WI38 (cell line): ENCODE results near the gene CAMK2D.

ENCODE experiments used
- H3K4me3 ChIP-seq: 2 replicates; pipeline ENCODE4 v1.5.1; 2011; ENCODE audit warnings: low read depth, mild to moderate bottlenecking, control low read depth, low read length
- CTCF ChIP-seq: IDR thresholded peaks from 2 replicates; pipeline ENCODE4 v1.5.1; 2012; ENCODE audit warnings: low read depth, mild to moderate bottlenecking, control low read depth, low read length

CAMK2D gene

DNA sequence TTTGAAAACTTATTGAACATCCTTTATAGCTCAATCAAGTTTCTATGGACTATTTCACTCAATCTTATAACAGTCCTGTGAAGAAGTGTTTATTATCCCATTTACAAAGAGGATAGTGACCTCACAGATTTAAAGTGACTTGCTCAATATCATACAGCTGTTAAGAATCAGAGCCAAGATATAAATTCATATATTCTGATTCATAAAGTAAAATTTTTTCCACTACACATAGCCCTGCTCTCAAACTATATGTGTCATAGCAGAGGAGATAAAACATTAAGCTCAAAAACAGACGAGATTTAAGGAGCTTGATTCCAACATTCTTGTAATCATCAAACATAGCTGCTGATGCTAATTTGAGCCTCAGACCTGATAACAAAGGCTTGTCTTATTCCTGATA, 226.8 kb downstream of the CAMK2D start:
- no peak for TF ChIP-seq CTCF
- H3K4me3 ChIP-seq, result no peak overlapping the region

GRCh38 chr4:113531572-113531971, 230.0 kb downstream of the CAMK2D start:
- TF ChIP-seq CTCF, result no peak
- no peak overlapping the region for H3K4me3 ChIP-seq

GRCh38 chr4:113528395-113528794, 233.1 kb downstream of the CAMK2D start:
- H3K4me3 ChIP-seq, result no peak overlapping the region
- TF ChIP-seq CTCF, result no peak

- no peak for TF ChIP-seq CTCF
- no peak overlapping the region for H3K4me3 ChIP-seq
These were observed 236.0 kb downstream of the CAMK2D start for GRCh38 chr4:113525521-113525920.

DNA sequence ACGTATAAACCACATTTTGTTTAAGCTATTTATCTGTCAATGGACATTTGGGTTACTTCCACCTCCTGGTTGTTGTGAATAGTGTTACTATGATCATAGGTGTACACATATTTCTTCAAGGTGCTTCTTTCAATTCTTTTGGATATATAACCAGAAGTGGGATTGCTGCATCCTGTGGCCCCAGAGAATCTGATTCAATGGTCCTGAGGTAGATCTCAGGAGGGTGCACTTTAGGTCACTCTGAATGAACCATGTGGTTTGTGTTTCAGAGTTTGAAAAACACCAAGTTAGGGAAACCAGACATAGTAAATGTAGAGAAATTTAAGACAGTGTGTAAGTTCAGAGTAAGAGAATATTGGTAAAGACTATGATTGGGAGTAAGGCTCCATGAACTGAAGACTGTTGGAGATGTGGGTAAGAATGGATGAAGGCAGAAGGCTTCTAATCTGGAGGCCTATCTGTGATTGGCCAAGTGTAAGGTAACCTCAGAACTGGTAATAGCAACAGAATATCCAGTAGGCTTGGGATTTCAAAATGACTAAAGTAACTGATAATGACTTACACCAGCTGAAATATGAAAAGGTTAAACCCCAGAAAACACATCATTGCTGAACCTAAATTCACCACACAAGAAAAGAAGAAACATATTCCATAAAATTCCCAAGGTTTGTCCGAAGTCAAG, 236.9 kb downstream of the CAMK2D start:
- H3K4me3 ChIP-seq, result no peak overlapping the region
- TF ChIP-seq CTCF, result no peak

DNA sequence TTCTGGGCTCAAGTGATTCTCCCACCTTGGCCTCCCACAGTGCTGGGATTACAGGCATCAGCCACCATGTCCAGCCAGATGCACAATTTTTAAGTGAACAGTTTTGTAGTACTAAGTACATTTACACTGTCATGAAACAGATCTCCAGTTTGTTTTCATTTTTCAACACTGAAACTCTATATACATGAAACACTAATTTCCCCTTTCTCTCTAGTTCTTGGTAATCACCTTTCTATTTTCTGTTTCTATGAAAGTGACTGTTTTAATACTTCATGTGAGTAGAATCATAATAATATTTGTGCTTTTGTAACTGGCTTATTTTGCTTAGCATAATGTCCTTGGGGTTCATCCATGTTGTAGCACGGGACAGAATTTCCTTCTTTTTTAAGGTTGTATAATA, 237.4 kb downstream of the CAMK2D start:
- H3K4me3 ChIP-seq, result no peak overlapping the region
- TF ChIP-seq CTCF, result no peak

DNA sequence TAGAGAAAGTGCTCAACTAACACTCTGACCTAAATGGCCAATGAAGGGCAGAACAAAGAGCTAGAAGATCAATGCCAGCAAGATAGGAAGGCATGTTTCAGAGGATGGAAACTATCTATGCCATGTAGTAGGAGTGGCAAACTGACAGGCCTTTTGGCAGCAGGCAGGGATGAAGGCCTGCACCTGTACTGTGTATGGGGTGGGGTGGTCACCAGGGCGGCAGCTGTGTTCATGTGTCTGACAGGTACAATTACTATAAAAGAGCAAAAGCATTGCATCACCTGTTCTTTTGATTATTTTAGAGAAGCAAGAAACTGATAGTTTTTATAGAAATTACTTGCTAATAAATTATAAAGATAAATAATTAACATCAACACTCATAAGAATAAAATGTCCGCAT, 239.1 kb downstream of the CAMK2D start:
- no peak overlapping the region for H3K4me3 ChIP-seq
- TF ChIP-seq CTCF, result no peak
